Suppressor macrophage treated with lipopolysaccharide for 4 hours (primary cell): ENCODE measurements around the gene BABAM2.
"Not testable (repeated sequence)": the region's sequence is repeated elsewhere in the genome, so short reads cannot be mapped to it uniquely, and the experiment has no call there.

Source experiments
- DNase-seq: peaks from one replicate; pipeline ENCODE4 v3.0.0-alpha.2; 2020

BABAM2 gene

GRCh38 chr2:28224648-28225472, 334.3 kb downstream of the BABAM2 start:
- DNase-seq, result no peak

GRCh38 chr2:28225473-28226080, 335.0 kb downstream of the BABAM2 start:
- no peak for DNase-seq

GRCh38 chr2:28226558-28226957, 336.0 kb downstream of the BABAM2 start:
- DNase-seq, result no peak

- no peak for DNase-seq
Measured at GRCh38 chr2:28227498-28227897, 337.0 kb downstream of the BABAM2 start.

- no peak for DNase-seq
Measured at GRCh38 chr2:28228434-28228995, 338.0 kb downstream of the BABAM2 start.

DNA sequence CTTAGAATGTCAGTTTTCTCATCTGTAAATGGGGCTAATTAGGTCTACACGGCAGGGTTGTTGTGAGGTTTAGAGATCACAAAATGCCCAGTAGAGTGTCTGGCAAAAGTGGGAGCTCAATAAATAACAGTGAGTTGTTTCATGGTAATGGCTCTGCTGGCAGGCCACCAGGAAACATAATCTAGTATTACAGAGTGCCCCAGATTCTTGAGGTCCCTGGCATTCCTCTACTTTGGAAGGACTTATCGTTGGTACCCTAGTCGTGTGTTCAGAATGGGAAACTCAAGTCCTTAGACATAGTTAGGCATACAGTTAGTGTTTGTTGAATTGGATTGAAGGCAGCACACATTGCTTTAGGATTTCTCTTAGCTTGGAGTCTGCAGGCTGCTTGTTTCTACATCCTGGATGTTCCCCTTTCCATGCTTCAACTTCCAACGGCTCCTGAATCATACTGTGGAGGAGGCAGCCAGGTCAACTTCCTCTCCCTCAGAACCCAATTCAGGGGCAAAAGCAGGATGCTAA, 340.6 kb downstream of the BABAM2 start:
- DNase-seq, result peak; percentile 73

DNA sequence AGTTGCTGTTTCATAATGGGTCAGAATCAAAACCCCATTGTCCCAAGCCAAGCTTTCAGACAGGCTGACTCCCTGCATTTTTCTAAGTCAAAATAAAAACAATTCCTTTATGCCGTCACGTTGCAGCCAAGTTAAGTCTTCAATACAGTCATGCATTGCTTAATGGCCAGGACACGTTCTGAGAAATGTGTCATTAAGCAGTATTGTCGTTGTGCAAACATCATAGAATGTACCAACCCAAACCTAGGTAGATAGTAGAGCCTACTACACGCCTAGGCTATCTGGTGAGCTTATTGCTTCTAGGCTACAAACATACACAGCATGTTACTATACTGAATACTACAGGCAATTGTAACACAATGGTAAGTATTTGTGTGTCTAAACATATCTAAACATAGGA, 341.8 kb downstream of the BABAM2 start:
- peak; percentile 12 for DNase-seq

DNA sequence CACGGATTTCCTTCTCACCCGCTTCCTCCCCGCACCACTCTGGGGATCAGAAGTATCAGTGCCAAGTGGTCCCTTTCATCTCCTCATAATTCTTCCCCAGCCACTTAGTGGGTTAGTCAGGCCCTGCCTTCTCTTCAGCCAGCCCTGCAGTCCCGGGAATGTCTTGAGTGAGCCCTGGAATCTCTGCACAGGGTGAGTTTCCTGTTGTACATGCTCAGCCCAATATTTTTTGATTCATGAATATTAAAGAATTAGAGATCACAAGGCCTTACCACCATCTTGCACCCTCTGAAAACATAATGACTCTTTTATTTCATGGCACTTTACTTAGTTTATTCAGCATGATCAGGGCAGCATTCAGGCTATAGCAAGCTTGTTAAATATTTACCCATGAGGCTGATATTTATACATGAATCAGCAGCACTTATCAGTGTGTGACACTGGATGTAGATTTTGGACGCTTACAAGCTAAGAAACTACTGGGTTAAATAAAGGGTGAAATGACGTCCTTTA, 342.7 kb downstream of the BABAM2 start:
- DNase-seq, result no peak

GRCh38 chr2:28234807-28235206, 344.3 kb downstream of the BABAM2 start:
- no peak for DNase-seq

- no peak for DNase-seq
Measured at GRCh38 chr2:28239207-28239606, 348.7 kb downstream of the BABAM2 start.

- DNase-seq, result no peak
Measured at GRCh38 chr2:28240937-28241336, 350.4 kb downstream of the BABAM2 start.

DNA sequence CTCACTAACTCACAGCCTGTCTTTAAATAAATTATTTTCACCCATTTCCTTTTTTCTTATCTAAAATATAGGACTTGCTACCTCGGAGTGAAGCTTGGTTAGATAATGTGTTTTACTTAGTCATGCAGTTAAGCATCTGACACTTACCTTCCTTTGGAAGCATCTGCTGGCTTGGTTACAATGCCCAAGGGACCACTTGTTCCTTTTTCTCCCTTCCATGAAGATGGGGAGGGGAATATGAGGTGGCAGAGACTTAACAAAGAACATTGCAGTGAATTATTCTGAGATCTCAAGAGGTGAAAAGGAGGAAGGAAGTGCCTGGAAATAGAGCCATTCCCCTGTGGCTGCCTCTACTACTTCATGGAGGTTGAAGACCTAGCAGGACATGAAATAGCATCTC, 356.8 kb downstream of the BABAM2 start:
- no peak for DNase-seq

- no peak for DNase-seq
Measured at GRCh38 chr2:28247734-28248133, 357.2 kb downstream of the BABAM2 start.

GRCh38 chr2:28248511-28248910, 358.0 kb downstream of the BABAM2 start:
- no peak for DNase-seq

DNA sequence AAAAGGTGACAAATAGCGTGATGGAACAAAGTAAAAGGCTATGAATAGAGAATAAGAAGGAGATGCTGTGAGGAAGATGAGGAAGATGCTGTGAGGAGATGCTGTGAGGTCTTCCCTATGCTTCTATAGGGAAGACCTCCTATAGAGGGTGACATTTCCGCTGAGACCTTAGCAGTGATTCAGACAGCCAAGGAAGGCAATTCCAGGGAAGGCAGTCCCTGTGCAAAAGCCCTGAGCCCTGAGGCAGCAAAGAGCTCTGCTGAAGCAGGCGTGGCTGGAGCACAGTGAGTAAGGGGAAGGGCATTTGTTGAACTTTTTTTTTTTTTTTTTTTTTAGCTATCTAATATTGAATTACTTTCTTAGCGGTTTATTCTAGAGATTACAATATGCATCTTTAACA, 359.5 kb downstream of the BABAM2 start:
- no peak for DNase-seq

DNA sequence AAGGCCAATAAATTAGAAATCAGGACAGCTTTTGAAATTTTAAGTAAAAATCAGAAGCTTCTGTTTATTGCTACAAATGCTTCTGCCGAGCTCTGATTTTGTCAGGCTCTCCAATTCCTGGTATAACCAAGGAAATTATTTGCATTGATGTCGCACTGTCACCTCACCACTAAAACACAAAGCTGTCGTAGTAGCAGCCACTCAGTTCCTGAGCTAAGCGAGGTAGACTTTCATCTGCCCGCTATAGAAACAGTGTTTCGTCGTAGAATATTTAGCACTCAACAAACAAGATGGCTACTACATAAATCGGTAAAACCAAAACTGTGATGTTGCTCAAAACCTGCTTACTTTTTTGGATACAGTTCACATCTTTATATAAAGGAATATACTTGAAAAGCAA, 360.8 kb downstream of the BABAM2 start:
- no peak for DNase-seq

- peak; percentile 65 for DNase-seq
Measured at GRCh38 chr2:28252311-28252710, 361.8 kb downstream of the BABAM2 start.

DNA sequence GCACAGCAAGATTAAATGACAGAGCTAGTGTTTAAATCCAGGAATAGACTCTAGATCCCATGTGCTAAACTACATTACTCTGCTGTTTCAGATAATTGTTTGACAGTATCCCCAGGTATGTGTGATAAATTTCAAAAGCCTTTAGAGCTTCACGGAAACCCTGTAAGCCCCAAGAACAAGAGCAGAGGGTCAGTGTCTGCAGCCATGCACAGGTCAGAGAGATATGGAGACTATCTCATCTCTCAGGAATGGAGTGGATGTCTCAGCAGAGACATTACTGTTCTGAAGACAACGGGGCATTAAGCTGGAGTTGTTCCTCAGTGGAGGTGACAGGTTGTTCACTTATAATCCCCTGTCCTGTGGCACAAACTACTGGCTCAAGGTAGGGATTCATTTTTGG, 363.0 kb downstream of the BABAM2 start:
- DNase-seq, result no peak

DNA sequence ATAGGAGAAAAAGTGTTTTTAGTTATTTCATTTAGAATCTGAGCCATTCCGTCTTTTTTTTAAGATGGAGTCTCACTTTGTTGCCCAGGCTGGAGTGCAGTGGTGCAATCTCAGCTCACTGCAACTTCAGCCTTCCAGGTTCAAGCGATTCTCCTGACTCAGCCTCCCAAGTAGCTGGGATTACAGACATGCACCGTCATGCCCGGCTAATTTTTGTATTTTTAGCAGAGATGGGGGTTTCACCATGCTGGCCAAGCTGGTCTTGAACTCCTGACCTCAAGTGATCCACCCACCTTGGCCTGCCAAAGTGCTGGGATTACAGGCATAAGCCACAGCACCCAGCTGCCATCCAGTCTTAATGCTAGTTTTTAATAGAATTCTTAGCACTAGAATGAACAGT, 364.7 kb downstream of the BABAM2 start:
- DNase-seq, result not testable (repeated sequence)

GRCh38 chr2:28257182-28257581, 366.7 kb downstream of the BABAM2 start:
- DNase-seq, result no peak

DNA sequence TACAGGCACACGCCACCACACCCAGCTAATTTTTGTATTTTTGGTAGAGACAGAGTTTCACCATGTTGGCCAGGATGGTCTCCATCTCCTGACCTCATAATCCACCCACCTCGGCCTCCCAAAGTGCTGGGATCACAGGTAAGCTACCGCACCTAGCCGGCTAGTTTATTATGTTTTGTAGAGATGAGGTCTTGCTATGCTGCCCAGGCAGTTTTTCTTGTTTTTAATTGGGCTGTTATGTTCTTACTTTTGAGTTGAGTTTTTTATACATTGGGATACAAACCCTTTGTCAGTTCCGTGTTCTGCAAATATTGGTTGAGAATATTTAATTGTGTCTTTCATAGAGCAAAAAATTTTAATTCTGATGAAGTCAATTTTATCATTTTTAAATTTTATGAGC, 368.7 kb downstream of the BABAM2 start:
- DNase-seq, result not testable (repeated sequence)

DNA sequence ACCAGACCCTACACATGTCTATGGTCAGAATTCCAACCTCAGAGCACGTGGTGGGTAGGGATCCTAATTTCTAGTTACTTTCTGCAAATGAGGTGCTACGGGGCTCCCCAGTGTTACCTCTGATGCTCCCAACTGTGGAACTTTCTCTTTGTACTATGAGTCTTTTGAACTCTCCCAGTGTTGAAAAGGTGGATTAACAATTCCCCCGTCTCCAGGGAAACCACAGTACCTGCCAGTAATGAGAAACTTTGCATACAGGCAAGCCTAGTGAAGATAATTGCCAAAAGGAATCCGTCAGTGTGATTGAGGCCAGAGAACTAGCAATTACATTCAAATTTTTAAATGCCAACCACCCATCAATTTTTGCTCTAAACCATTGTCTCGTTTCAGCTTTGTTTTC, 373.2 kb downstream of the BABAM2 start:
- no peak for DNase-seq

DNA sequence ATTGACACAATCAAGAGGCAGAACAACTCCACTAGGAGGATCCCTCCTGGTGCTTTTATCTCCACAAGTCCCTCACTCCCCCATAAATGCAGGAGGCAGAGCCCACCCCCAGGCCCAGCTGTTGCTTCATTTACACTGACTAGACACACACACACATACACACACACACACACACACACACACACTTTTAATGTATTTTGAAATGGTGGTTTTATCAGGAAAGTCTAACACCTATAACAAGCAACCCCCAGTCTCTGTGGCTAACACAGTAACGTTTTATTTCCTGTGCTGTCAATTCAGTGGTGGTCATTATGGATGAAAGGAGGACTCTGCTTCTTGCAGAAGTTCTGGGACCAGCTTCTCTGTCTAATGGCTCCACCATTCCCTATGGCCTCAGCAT, 376.8 kb downstream of the BABAM2 start:
- DNase-seq, result no peak

GRCh38 chr2:28268386-28268785, 377.9 kb downstream of the BABAM2 start:
- DNase-seq, result no peak
